NCI-H510A treated with DMSO at 0.1 percent for 48 hours (cell line): ENCODE results near the gene PRRC2A.

ENCODE experiments used
- DNase-seq: peaks from one replicate; lab custom pipeline; 2025; lab: John Stamatoyannopoulos, UW

Gene PRRC2A

DNA sequence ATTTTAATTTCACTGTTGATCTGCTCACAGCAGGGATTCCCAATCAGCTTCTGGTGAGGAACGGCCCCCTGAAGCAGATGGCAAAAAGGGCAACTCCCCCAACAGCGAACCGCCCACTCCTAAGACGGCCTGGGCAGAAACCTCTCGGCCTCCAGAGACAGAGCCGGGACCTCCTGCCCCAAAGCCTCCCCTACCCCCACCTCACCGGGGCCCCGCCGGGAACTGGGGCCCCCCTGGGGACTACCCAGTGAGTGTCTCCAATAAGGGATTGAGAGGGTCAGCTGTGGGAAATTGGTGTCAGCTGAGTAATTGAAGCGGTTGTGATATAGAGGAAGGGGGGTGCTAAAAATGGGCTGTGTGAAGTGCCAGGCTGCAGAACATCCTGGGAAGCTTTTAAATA, 6.4 kb downstream of the PRRC2A start:
- no peak for DNase-seq

DNA sequence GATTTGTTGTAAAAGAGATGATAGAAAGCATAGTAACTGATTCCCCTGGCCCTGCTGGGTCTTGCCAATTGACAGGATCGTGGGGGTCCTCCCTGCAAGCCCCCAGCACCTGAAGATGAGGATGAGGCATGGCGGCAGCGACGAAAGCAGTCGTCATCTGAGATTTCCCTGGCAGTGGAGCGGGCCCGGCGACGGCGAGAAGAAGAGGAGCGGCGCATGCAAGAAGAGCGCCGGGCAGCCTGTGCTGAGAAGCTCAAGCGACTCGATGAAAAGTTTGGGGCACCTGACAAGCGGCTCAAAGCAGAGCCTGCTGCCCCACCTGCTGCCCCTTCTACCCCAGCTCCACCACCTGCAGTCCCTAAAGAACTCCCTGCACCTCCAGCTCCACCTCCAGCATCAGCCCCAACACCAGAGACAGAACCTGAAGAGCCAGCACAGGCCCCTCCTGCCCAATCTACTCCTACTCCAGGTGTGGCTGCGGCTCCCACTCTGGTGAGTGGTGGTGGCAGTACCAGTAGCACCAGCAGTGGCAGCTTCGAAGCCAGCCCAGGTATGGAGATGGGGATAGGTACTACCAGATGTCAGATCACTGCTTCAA, 7.3 kb downstream of the PRRC2A start:
- DNase-seq = no peak

DNA sequence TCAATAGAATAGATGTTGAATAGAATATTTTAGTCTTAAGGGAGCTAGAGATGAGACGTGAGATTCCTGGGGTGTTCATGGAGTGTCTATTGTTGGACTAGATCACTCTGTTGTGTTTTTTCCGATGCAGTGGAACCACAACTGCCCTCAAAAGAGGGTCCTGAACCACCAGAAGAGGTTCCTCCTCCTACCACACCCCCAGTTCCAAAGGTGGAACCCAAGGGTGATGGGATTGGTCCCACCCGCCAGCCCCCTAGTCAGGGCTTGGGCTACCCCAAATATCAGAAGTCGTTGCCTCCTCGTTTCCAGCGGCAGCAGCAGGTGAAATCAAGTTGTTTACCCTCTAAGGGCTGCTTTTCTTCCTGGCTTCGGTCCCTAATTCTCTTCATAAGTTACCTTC, 8.5 kb downstream of the PRRC2A start:
- no peak for DNase-seq

DNA sequence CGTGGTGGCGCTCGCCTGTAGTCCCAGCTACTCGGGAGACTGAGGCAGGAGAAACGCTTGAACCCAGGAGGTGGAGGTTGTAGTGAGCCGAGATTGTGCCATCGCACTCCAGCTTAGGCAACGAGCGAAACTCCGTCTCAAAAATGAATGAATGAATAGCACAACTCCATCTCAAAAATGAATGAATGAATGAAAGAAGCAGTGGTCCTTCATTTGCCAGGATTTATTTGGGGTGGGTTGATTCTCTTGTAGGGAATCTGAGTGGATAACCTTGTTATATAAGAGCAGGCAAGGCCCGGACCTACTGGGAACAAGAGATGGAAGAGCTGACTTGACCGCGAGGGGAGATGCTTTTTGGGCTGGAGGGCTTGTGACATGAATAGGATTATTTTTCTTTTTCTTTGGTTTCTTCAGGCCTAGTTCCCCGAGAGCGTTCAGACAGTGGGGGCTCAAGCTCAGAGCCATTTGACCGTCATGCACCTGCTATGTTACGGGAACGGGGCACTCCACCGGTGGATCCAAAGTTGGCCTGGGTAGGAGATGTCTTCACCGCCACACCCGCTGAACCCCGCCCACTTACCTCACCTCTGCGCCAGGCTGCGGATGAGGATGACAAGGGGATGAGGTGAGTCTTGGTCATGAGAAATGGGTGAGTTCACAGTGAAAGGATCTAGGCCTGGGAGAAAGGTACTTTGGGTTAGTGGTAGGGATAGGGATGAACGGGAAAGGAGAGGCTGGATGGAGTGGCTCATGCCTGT, 9.8 kb downstream of the PRRC2A start:
- DNase-seq = no peak

DNA sequence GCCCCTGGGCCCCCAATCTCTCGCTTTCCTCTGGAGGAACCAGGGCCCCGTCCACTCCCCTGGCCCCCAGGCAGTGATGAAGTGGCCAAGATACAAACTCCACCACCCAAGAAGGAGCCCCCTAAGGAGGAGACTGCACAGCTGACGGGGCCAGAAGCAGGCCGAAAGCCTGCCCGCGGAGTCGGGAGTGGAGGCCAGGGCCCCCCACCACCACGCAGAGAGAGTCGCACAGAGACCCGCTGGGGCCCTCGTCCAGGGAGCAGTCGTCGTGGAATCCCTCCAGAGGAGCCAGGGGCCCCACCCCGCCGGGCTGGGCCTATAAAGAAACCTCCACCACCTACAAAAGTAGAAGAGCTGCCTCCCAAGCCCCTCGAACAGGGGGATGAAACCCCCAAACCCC, 10.7 kb downstream of the PRRC2A start:
- no peak for DNase-seq

DNA sequence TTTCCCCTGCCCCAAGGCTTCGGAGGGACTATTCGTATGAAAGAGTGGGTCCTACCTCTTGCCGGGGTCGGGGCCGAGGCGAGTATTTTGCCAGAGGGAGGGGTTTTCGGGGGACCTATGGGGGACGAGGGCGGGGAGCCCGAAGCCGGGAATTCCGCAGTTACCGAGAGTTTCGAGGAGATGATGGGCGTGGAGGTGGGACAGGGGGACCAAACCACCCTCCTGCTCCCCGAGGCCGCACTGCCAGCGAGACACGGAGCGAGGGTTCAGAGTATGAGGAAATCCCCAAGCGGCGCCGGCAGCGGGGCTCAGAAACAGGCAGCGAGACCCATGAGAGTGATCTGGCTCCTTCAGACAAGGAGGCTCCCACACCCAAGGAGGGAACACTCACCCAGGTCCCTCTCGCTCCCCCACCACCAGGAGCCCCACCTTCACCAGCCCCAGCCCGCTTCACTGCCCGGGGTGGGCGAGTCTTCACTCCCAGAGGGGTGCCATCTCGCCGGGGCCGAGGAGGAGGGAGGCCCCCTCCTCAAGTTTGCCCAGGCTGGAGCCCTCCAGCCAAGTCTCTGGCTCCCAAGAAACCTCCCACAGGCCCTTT, 11.3 kb downstream of the PRRC2A start:
- no peak for DNase-seq

DNA sequence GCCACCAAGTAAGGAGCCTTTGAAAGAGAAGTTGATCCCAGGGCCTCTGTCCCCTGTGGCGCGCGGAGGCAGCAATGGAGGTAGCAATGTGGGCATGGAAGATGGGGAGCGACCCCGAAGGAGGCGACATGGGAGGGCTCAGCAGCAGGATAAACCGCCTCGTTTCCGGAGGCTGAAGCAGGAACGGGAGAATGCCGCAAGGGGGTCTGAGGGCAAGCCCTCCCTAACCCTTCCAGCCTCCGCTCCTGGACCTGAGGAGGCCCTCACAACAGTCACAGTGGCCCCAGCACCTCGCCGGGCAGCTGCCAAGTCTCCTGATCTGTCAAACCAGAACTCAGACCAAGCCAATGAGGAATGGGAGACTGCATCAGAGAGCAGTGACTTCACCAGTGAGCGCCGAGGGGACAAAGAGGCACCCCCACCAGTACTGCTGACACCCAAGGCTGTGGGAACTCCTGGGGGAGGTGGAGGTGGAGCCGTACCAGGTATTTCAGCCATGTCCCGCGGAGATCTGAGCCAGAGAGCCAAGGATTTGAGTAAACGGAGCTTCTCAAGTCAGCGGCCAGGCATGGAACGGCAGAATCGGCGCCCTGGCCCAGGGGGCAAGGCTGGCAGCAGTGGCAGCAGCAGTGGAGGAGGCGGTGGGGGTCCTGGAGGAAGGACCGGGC, 11.9 kb downstream of the PRRC2A start:
- DNase-seq = no peak

DNA sequence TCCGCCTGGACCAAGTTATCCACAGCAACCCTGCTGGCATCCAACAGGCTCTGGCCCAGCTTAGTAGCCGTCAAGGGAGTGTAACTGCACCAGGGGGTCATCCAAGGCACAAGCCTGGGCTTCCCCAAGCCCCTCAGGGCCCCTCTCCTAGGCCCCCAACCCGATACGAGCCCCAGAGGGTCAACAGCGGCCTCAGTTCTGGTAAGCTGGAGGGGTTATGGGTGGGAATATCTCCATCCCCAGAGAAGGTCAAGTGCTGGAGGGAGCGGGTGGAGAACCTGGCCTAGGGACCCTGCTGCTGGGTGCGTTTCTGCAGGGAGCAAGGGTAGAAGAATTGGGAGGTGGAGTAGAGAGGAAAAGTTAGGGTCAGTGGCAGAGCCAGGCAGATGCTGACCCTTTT, 12.9 kb downstream of the PRRC2A start:
- DNase-seq = no peak

DNA sequence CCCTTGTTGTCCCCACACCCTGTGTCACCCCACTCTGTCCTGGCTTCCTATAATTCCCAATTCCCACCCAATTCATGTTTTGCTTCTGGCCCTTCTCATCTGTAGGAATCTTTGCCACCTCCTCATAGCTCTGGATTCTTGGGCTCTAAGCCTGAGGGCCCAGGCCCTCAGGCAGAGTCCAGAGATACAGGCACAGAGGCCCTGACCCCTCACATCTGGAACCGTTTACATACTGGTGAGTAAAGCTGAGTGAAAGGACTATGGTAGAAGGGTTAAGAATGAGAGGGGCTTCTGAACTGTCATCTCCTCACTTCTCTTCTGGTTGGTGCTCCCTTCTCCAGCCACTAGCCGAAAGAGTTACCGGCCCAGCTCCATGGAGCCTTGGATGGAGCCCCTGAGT, 13.6 kb downstream of the PRRC2A start:
- no peak for DNase-seq

DNA sequence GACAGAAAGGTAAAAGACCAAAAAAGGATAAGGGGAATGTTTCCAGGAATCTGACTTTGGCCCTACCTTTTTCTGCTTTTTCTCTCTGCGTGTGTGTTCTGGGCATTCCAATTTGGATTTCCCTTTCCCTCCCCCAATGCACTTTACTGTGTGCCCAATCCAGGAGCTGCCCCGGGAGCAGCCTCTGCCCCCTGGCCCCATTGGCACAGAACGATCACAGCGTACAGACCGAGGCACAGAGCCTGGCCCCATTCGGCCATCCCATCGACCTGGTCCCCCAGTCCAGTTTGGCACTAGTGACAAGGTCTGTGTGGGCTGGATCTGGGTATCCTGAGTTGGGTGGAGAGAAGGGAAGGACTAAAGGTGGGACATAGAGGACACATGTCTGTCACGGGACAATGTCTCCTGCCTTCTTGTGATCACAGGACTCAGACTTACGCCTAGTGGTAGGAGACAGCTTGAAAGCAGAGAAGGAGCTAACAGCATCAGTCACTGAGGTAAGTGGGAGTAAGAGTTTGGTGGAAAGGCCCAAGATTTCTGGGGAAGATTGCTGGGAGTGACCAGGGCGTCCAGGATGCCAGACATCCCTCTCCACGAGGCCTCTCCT, 14.6 kb downstream of the PRRC2A start:
- DNase-seq = no peak

DNA sequence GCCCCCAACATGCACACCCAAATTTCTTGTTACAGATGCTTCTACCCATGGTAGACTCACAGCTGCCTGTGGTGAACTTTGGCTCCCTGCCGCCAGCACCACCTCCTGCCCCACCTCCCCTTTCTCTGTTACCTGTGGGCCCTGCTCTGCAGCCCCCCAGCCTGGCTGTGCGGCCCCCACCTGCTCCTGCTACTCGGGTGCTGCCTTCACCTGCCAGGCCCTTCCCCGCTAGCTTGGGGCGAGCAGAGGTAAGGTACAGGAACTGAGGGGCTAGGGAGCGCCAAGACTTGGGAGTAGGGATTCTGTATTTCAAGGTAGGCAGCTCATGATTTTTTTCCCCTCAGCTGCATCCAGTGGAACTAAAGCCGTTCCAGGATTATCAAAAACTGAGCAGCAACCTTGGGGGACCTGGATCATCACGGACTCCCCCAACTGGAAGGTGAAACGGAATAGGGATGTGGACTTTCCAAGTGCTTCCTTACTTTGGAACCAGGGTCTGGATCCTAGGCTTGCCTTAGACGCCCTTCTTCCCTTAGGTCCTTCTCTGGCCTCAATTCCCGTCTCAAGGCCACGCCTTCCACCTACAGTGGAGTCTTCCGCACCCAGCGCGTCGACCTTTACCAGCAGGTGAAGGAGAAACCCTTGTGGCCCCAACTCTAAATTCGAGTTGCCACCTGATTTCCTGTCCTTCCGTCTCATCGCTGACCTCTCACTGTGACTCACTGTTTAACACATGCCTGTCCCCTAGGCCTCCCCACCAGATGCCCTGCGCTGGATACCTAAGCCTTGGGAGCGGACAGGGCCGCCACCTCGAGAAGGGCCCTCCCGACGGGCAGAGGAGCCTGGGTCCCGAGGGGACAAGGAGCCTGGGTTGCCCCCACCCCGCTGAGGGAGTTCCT, 16.4 kb downstream of the PRRC2A start:
- DNase-seq = no peak

DNA sequence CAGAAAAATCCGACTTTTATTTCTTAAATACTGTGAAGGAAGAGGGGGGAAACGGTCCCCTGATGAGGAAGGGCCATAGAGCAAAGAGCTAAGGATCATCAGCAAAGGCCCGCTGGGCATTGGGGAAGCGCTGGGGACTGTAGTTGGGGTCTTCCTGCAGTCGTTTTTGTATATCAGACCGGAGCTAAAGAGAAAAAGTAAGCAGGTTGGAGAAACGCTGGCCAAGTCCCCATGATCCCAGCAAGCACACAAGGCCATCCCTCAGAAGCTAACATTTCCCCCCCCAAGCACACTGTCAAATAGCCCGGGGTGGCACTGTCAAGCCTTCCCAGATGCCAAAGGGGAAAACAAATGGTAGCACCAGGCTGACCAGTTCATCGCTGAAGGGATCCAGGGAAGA, 18.5 kb downstream of the PRRC2A start:
- no peak for DNase-seq

DNA sequence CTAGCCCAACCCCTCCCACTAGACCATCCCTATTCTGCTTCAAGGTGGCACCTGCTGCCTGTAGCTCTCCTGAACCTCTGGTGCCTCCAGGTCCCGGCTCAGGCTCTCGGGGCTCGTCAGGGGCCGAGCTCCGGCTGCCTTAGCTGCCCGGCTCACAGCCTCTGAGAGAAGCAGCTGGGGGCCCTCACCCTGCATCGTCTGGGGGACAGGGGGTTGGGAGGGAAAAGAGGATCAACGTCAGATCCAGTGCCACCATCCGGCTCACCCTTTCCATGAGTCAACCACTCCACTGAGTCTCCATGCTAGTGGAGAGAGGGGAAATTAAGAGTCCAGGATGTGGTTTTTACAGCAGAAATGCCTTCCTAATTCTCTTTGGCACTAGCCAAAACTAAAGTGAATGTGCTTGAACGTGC, 18.9 kb downstream of the PRRC2A start:
- DNase-seq = no peak

DNA sequence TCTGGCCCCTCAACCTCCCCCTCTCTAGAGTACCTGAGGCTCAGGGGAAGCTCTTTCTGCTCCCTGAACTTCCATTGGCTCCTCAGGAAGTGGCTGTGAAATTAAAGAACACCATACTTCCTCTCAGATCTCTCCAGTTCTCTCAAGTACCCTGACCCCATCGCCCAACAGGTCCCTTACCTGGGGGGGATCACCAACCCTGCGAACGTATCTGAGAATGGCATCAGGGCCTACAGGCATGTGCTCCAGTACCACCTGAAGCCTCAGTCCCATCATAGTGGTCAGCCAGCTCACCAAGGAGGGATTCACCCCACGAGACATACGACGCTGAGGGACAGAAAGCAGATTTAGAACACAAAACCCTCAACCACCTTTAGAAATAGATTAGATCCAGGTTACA, 20.1 kb downstream of the PRRC2A start:
- DNase-seq = no peak

DNA sequence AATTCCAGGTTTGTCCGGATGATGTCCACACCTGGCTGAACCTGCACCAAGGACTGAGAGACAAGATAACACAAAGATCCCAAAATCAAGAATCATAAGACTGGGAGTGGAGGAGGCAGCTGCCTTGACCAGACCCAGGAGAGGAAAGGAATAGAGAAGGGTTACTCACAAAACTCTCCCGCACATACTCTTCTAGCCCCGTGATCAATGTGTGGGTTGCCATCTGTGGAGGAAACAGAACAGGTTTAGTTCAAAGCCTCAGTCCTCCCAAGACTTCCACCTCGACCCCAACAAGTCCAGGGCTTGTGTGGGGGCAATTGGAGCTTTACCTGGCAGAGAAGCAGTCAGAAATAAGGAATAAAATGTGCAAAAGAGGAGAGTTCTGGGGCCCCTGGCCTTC, 20.9 kb downstream of the PRRC2A start:
- DNase-seq = no peak

DNA sequence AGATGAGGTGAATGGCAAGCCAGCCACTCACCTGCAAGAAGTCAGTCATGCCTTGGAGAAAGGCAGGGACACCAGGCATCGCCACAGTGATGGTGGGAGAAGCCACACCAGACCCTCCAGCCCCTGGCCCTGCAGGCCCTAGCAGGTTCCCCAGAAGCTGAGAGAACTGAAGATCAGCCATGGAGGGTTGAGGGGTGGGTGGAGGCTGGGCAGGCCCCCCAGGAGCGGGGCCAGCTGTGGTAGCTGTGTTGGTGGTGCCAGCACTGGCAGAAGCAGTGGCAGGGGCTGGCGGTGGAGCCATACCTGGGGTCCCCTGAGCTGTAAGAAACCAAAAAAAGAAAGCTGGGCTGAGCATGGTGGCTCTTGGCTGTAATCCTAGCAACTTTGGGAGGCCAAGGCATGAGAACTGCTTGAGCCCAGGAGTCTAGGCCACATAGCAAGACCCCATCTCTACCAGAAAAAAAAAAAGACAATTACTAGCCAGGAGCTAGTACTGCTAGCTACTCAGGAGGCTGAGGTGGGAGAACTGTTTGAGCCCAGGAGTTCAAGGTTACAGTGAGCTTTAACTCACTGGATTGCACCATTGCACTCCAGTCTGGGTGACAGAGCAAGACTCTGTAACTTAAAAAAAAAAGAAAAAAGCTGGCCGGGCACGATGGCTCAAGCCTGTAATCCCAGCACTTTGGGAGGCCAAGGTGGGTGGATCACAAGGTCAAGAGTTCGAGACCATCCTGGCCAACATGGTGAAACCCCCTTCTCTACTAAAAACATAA, 22.5 kb downstream of the PRRC2A start:
- DNase-seq = no peak

DNA sequence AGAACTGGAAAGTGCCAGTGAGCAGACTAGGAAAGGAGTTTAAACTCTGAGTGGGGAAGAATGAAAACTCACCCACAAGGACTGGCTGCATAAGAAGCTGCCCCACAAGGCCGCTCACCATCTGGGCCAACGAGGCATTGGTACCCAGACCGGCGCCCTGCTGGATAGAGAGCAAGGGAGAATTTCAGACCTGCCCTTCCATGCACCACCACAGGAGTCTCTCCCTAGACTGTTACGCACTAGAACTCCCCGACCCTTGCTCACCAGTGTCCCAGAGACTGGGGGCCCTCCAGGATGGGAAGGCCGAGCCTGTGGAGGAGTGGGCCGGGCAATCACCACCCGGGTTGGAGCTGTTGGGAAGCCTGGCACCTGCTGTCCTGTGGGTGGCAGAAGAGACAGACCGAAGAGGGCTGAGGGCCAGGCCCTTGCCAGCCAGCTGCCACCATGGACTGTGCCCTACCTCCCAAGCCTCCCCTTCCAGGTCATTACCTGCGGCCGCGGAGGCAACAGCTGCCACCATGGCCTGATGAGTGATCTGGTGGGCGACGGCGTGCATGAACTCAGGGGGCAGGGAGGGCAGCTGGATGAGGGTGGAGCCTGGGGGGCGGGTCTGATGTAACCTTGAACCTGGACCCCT, 23.4 kb downstream of the PRRC2A start:
- DNase-seq = no peak

DNA sequence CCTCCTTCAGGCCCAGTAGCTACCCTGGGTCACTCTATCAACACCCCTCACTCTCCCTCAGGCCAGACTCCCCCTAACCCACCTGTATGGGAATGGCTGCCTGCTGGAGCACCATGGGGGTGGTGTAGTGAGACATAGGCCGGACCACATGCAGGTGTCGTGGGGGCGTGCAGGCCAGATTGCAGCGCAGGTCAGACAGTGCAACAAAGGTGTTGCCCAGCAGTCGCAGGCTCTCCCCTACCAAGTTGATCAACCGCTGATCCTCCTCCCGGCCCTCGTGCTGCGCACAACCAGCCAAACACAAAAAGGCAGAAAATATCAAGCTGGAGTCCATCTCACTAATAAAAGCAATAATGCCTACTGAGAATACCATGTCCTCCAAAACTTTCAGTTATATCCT, 24.8 kb downstream of the PRRC2A start:
- DNase-seq = no peak

DNA sequence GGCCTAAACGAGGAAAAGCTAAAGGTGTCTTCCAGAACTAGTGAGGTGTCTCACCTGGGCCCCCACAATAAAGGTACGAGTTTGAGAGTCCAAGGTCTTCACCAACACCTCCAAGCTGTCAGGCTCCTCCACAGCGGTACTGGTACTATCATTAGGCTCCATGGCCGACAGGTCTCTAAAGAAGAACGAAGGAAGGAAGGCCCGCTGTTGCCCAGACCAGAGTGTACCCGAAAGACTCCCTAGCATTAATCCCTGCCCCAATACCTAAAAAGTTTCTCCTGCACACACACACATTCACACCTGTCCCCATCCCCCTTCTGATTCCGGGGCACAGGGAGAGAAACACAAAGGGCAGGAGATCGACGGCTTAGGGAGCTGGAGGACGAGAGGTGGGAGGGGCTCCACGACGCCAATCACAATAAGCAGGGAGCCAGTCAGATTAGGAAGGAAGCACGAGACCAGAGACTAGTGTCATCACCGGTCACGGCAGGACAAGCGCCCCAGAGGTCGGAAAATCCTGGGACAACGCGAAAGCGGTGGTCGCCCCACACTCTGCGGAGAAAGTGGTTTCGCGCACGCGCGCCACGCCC, 31.2 kb downstream of the PRRC2A start:
- peak; percentile 83 for DNase-seq
